NOMO-1 treated with dmso at 0.1 percent for 144 hours (cell line): ENCODE data around the gene KRT14.
A peak's percentile ranks its signal among the peaks of the same experiment; 100 is the strongest.
"Not testable (repeated sequence)": the region's sequence is repeated elsewhere in the genome, so short reads cannot be mapped to it uniquely, and the experiment has no call there.

Experiments used
- DNase-seq: peaks from one replicate; lab custom pipeline; 2025; ENCODE audit not compliant: unreplicated experiment; lab: John Stamatoyannopoulos, UW

Gene KRT14

GRCh38 chr17:41580244-41580575 is 6.5 kb downstream of the KRT14 start:
- DNase-seq = no peak

- peak; percentile 72 for DNase-seq
Observed at GRCh38 chr17:41579484-41580243, 7.0 kb downstream of the KRT14 start.

- no peak for DNase-seq
Observed at GRCh38 chr17:41578971-41579370, 7.7 kb downstream of the KRT14 start.

- no peak for DNase-seq
Observed at GRCh38 chr17:41578538-41578937, 8.2 kb downstream of the KRT14 start.

- DNase-seq = not testable (repeated sequence)
Observed at GRCh38 chr17:41576740-41577139, 10.0 kb downstream of the KRT14 start.

- DNase-seq = no peak
Observed at GRCh38 chr17:41575336-41575735, 11.4 kb downstream of the KRT14 start.

- no peak for DNase-seq
Observed at GRCh38 chr17:41571561-41572434, 14.9 kb downstream of the KRT14 start, which contains the start of gene KRT9. Gene KRT9 (minus strand): TSS chr17:41572059. CDS start chr17:41571992, 67 bp downstream.

- DNase-seq = no peak
Observed at GRCh38 chr17:41567317-41567716, 19.4 kb downstream of the KRT14 start.

GRCh38 chr17:41565338-41565737 is 21.4 kb downstream of the KRT14 start:
- no peak for DNase-seq

- DNase-seq = no peak
Observed at GRCh38 chr17:41563607-41564170, 23.0 kb downstream of the KRT14 start.

GRCh38 chr17:41561554-41561953 is 25.1 kb downstream of the KRT14 start:
- DNase-seq = no peak

- DNase-seq = no peak
Observed at GRCh38 chr17:41559548-41559947, 27.1 kb downstream of the KRT14 start.

- no peak for DNase-seq
Observed at GRCh38 chr17:41556931-41557330, 29.8 kb downstream of the KRT14 start.

- DNase-seq = no peak
Observed at GRCh38 chr17:41556306-41556705, 30.4 kb downstream of the KRT14 start.

- DNase-seq = no peak
Observed at GRCh38 chr17:41555105-41555887, 31.4 kb downstream of the KRT14 start.

- DNase-seq = no peak
Observed at GRCh38 chr17:41553987-41554680, 32.6 kb downstream of the KRT14 start.

GRCh38 chr17:41553176-41553575 is 33.5 kb downstream of the KRT14 start:
- no peak for DNase-seq

- DNase-seq = no peak
Observed at GRCh38 chr17:41552455-41552854, 34.2 kb downstream of the KRT14 start.

GRCh38 chr17:41551365-41551764 is 35.3 kb downstream of the KRT14 start:
- DNase-seq = no peak

GRCh38 chr17:41549596-41550039 is 37.1 kb downstream of the KRT14 start:
- DNase-seq = no peak
